GM12873 (cell line): ENCODE measurements around the gene ACSL5.
A peak's percentile ranks its signal among the peaks of the same experiment; 100 is the strongest.

Source experiments
- CTCF ChIP-seq: IDR thresholded peaks from 2 replicates; pipeline ENCODE4 v1.5.1; 2012; ENCODE audit warnings: low read depth, mild to moderate bottlenecking, moderate library complexity, low read length, control low read depth; ENCODE audit not compliant: insufficient read depth; ENCODE audit errors: missing control alignments

The ACSL5 gene

GRCh38 chr10:112461029-112461887 is 87.3 kb downstream of the ACSL5 start:
- TF ChIP-seq CTCF = no peak

- TF ChIP-seq CTCF = no peak
Measured at GRCh38 chr10:112465299-112465883, 91.5 kb downstream of the ACSL5 start.

- no peak for TF ChIP-seq CTCF
Measured at GRCh38 chr10:112466802-112467201, 92.9 kb downstream of the ACSL5 start.

GRCh38 chr10:112467541-112468075 is 93.7 kb downstream of the ACSL5 start:
- TF ChIP-seq CTCF = no peak

- TF ChIP-seq CTCF = peak; percentile 62
Measured at GRCh38 chr10:112471878-112472487, 98.1 kb downstream of the ACSL5 start.

GRCh38 chr10:112475575-112476218 is 101.8 kb downstream of the ACSL5 start:
- TF ChIP-seq CTCF = peak; percentile 47
